K562 (cell line): ENCODE measurements around the gene DNAL4. TPM values are rescaled to one million over a fixed set of nuclear protein-coding genes. Genes with fewer than 3 reads are reported as not detected.

Source experiments
- ATAC-seq: fragments of 200-7000 bp; cut with Tn5 transposase; 3 replicates; pipeline ENCODE4 v1.9.1; 2020; ENCODE audit warnings: moderate library complexity
- BruUV-seq: library from RNA; stranded (reverse); fragments of 400-500 nt; replicated peaks from 2 replicates; lab custom pipeline; 2021; lab: Mats Ljungman, UMichigan
- CTCF ChIA-PET: fragments of 300-600 bp; formaldehyde crosslinking; extraction: SDS; loops from one replicate; lab custom pipeline; 2021; ENCODE audit warnings: low intra/inter-chr PET ratio; lab: Yijun Ruan, JAX
- POLR2A ChIA-PET: fragments of 300-600, 350-650 bp; sonication (Branson Sonifier 250); formaldehyde crosslinking; extraction: SDS; loops from one replicate; lab custom pipeline; 2021; ENCODE audit warnings: antibody characterized with exemption, inconsistent platforms; lab: Yijun Ruan, JAX
- DNase-seq, 4 experiments: peaks; one replicate each; pipeline versions ENCODE4 v3.0.0 to v3.0.0-alpha.2; 2011 to 2018; ENCODE audit warnings: low spot score in 3 of 4, mixed read lengths in 3 of 4; ENCODE audit errors: extremely low read depth in 1 of 4
- FAIRE-seq: peaks from 2 replicates; lab custom pipeline; 2011; peaks lifted over from hg19 to GRCh38; lab: Jason Lieb, UNC
- H2AFZ ChIP-seq: 2 replicates; pipeline ENCODE4 v1.6.0; 2011; ENCODE audit warnings: low read depth, low read length, control low read depth, inconsistent platforms
- H3K27ac ChIP-seq: fragments of 200-600 bp; 3 replicates; pipeline ENCODE4 v1.8.0; 2011; ENCODE audit warnings: low read depth, mild to moderate bottlenecking, control low read depth, inconsistent platforms, low read length, moderate library complexity, mixed read lengths; ENCODE audit errors: extremely low read depth
- H3K27me3 ChIP-seq, 2 experiments: fragments of 300-600 bp in 1 of 2; 2 replicates in 1 of 2; 3 replicates in 1 of 2; pipeline versions ENCODE4 v1.6.0 to v1.8.0; 2011; ENCODE audit warnings: inconsistent platforms in 2 of 2, low read length in 2 of 2, mild to moderate bottlenecking in 1 of 2, mixed read lengths in 1 of 2, moderate library complexity in 1 of 2; ENCODE audit not compliant: control insufficient read depth in 2 of 2, insufficient read depth in 2 of 2
- H3K36me3 ChIP-seq: fragments of 300-600 bp; 3 replicates; pipeline ENCODE4 v1.8.0; 2011; ENCODE audit warnings: mild to moderate bottlenecking, low read length, inconsistent platforms; ENCODE audit not compliant: control insufficient read depth, insufficient read depth
- H3K4me1 ChIP-seq, 2 experiments: fragments of 200-600 bp in 1 of 2; replicated peaks in 1 of 2; 2 replicates in 1 of 2; 3 replicates in 1 of 2; pipeline versions ENCODE4 v1.5.1 to v1.8.0; 2011; ENCODE audit warnings: inconsistent platforms in 2 of 2, low read length in 2 of 2, mild to moderate bottlenecking in 1 of 2, mixed read lengths in 1 of 2, moderate library complexity in 1 of 2; ENCODE audit not compliant: control insufficient read depth in 2 of 2, insufficient read depth in 2 of 2
- H3K4me2 ChIP-seq: 2 replicates; pipeline ENCODE4 v1.6.1; 2011; ENCODE audit warnings: low read length, control low read depth, inconsistent platforms, mixed read lengths; ENCODE audit not compliant: insufficient read depth
- H3K4me3 ChIP-seq: fragments of 200-600 bp; sonication (generic), shearing (Covaris generic); 2 replicates; pipeline ENCODE4 v1.5.1; 2016; ENCODE audit warnings: control low read depth, inconsistent platforms
- H3K79me2 ChIP-seq: fragments of 200-600 bp; 3 replicates; pipeline ENCODE4 v1.8.0; 2011; ENCODE audit warnings: low read length, inconsistent platforms; ENCODE audit not compliant: control insufficient read depth, insufficient read depth
- H3K9ac ChIP-seq, 2 experiments: 2 replicates each; pipeline versions ENCODE4 v1.6.0 to v1.6.1; 2011; ENCODE audit warnings: low read depth in 2 of 2, low read length in 2 of 2, control low read depth in 1 of 2, inconsistent platforms in 1 of 2, mild to moderate bottlenecking in 1 of 2, mixed read lengths in 1 of 2; ENCODE audit not compliant: insufficient read depth in 1 of 2
- H3K9me1 ChIP-seq: one replicate; pipeline ENCODE4 v1.6.0; 2011; ENCODE audit warnings: inconsistent platforms, mild to moderate bottlenecking, low read length, moderate library complexity; ENCODE audit not compliant: control insufficient read depth, insufficient read depth
- H3K9me3 ChIP-seq: replicated peaks from 2 replicates; pipeline ENCODE4 v1.5.1; 2011; ENCODE audit warnings: low read depth, low read length, inconsistent platforms; ENCODE audit not compliant: control insufficient read depth, insufficient read depth
- H4K20me1 ChIP-seq: replicated peaks from 2 replicates; pipeline ENCODE4 v1.6.1; 2011; ENCODE audit warnings: low read length, inconsistent platforms, mixed read lengths; ENCODE audit not compliant: control insufficient read depth, insufficient read depth
- BDP1 ChIP-seq: IDR thresholded peaks from 3 replicates; pipeline ENCODE4 v1.6.1; 2011; ENCODE audit not compliant: insufficient read length, insufficient read depth
- CREB3 ChIP-seq: fragments of 450-650 bp; conservative IDR thresholded peaks from 2 replicates; pipeline ENCODE4 v1.6.1; 2016; ENCODE audit warnings: missing genetic modification characterization, low read depth, mild to moderate bottlenecking, missing compliant biosample characterization, moderate library complexity
- MCM2 ChIP-seq: fragments of 450-650 bp; IDR thresholded peaks from 2 replicates; pipeline ENCODE4 v1.6.1; 2017; ENCODE audit warnings: low read depth, mild to moderate bottlenecking
- SETDB1 ChIP-seq: IDR thresholded peaks from one replicate; pipeline ENCODE4 v1.6.1; 2012; ENCODE audit warnings: low read length, control low read depth, inconsistent platforms
- SIRT6 ChIP-seq: IDR thresholded peaks from one replicate; pipeline ENCODE4 v1.6.1; 2012; ENCODE audit warnings: low read depth, mild to moderate bottlenecking, control low read depth, inconsistent platforms, low read length, moderate library complexity
- SMAD4 ChIP-seq: fragments of 250-450 bp; sonication (Bioruptor Pico); conservative IDR thresholded peaks from 2 replicates; pipeline ENCODE4 v1.8.0; 2021; ENCODE audit warnings: inconsistent platforms, mild to moderate bottlenecking, moderate library complexity
- SP1 ChIP-seq: sonication (generic); formaldehyde crosslinking; IDR thresholded peaks from 2 replicates; pipeline ENCODE4 v1.8.1; 2022; ENCODE audit warnings: mild to moderate bottlenecking, missing genetic modification reagents
- TAF7 ChIP-seq: fragments of 450-650 bp; IDR thresholded peaks from 2 replicates; pipeline ENCODE4 v1.6.1; 2016; ENCODE audit warnings: missing genetic modification characterization, missing compliant biosample characterization
- ZNF695 ChIP-seq: fragments of 450-650 bp; formaldehyde crosslinking; IDR thresholded peaks from 2 replicates; pipeline ENCODE4 v1.4.0; 2020; ENCODE audit warnings: mild to moderate bottlenecking, moderate library complexity
- WGBS: fragments of 100-300 bp; shearing (Covaris generic); methylation state at CpG from one replicate; pipeline ENCODE4 v1.1.6; 2016; ENCODE audit warnings: low coverage, mixed read lengths; ENCODE audit not compliant: insufficient coverage; ENCODE audit errors: missing lambda C conversion rate; 5-methylcytosine and 5-hydroxymethylcytosine counted together
- in situ Hi-C: fragments of 300-500 bp; cut with MboI; formaldehyde crosslinking; loops from 4 replicates; pipeline ENCODE4 v1.15.0; 2018; ENCODE audit warnings: inconsistent platforms, mixed read lengths
- intact Hi-C: fragments of 100-400 bp; cut with micrococcal nuclease; formaldehyde crosslinking; loops from 2 replicates; pipeline ENCODE4 v1.14.2; 2022
- polyA plus RNA-seq, 8 experiments: library from polyadenylated mRNA; depleted of rRNA in 4 of 8; stranded (reverse) in 5 of 8; unstranded in 3 of 8; fragments of >200 nt; fragmentation: Nextera tagmentation in 2 of 8; fragmentation: Illumina TruSeq in 1 of 8; extraction: Ambion mirVana in 2 of 8; extraction: Trizol in 1 of 8; gene quantifications; 2 replicates each; pipeline versions ENCODE4 v1.2.1 to v1.2.3, GENCODE V29; 2011 to 2014; ENCODE audit warnings: inconsistent platforms in 1 of 8, missing spikeins in 1 of 8
- total RNA-seq, 7 experiments: library from RNA; depleted of rRNA in 6 of 7; stranded (reverse); fragments of >200 nt in 6 of 7; fragmentation: Illumina TruSeq in 2 of 7; extraction: Trizol in 2 of 7; gene quantifications; 2 replicates each; pipeline versions ENCODE4 v1.2.1 to v1.2.3, GENCODE V29; 2011 to 2021; ENCODE audit warnings: low replicate concordance in 1 of 7
- TF ChIP-seq, protein P1 (sequence below): sonication (generic); IDR thresholded peaks from 2 replicates; pipeline ENCODE4 v1.6.1; 2016
- TF ChIP-seq, protein P2 (sequence below), 2 experiments: IDR thresholded peaks in 1 of 2; conservative IDR thresholded peaks in 1 of 2; 2 replicates each; pipeline ENCODE4 v1.6.1; 2016; ENCODE audit warnings: low read depth in 2 of 2, mild to moderate bottlenecking in 1 of 2, missing compliant biosample characterization in 1 of 2, missing genetic modification characterization in 1 of 2, moderate library complexity in 1 of 2
- TF ChIP-seq, protein P3 (sequence below): fragments of 450-650 bp; IDR thresholded peaks from one replicate; pipeline ENCODE4 v1.6.1; 2018; ENCODE audit warnings: mild to moderate bottlenecking, moderate library complexity; ENCODE audit not compliant: partially characterized antibody
- TF ChIP-seq, protein P4 (sequence below): sonication (generic); formaldehyde crosslinking; IDR thresholded peaks from 2 replicates; pipeline ENCODE4 v1.8.0; 2022; ENCODE audit warnings: mild to moderate bottlenecking, missing genetic modification reagents, borderline replicate concordance

DNAL4 gene
- total and polyA plus RNA-seq, 9 of the 15 experiments (the other 6 are each of a cell fraction or from before 2014, with no cell fraction given), result 0.20 to 9.4 (median 5.2) TPM

- no peak overlapping the region for H3K4me2 ChIP-seq
- ChIA-PET CTCF (no interaction called here), POLR2A (interaction anchor here (1.3 kb wide), 1 partner anchor 11 kb away, joined by 6 read pairs; no protein-coding TSS in a partner anchor)
- no peaks in the 10 kb centered on the region for H3K79me2 ChIP-seq
- FAIRE-seq (no peak), ATAC-seq (no peak), DNase-seq (no peak)
- H2AFZ ChIP-seq, result no peak overlapping the region
- no peak overlapping the region for H3K4me3 ChIP-seq
- in situ Hi-C loops (no loop called here), intact Hi-C loops (no loop called here)
- no peaks in the 10 kb centered on the region for H3K9me3 ChIP-seq
- H3K4me1 ChIP-seq, result no peaks in the 10 kb centered on the region; a peak in 2 of 5 replicates
- H4K20me1 ChIP-seq, result 0 out of 2 replicates have a peak, but pooled peaks cover 6% of the 10 kb centered on the region
- 22% methylated on average over 5 of the region's 5 CpGs for WGBS
- no peaks in the 10 kb centered on the region for H3K36me3 ChIP-seq
- no peaks in the 10 kb centered on the region for H3K27me3 ChIP-seq
- no peak overlapping the region for H3K9ac ChIP-seq
- H3K9me1 ChIP-seq, result no peaks in the 10 kb centered on the region
- BruUV-seq, result no TSS peak
- H3K27ac ChIP-seq, result no peak overlapping the region
- TF ChIP-seq, protein P1, sequence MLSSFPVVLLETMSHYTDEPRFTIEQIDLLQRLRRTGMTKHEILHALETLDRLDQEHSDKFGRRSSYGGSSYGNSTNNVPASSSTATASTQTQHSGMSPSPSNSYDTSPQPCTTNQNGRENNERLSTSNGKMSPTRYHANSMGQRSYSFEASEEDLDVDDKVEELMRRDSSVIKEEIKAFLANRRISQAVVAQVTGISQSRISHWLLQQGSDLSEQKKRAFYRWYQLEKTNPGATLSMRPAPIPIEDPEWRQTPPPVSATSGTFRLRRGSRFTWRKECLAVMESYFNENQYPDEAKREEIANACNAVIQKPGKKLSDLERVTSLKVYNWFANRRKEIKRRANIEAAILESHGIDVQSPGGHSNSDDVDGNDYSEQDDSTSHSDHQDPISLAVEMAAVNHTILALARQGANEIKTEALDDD, result no peak
- TF ChIP-seq TAF7 (tag) (no peak), SIRT6 (no peak), BDP1 (no peak), SETDB1 (no peak), SMAD4 (CRISPR knock-in tag) (no peak), SP1 (CRISPR knock-in tag) (no peak), MCM2 (no peak), CREB3 (tag) (no peak), ZNF695 (CRISPR knock-in tag) (no peak)
- TF ChIP-seq, protein P2, sequence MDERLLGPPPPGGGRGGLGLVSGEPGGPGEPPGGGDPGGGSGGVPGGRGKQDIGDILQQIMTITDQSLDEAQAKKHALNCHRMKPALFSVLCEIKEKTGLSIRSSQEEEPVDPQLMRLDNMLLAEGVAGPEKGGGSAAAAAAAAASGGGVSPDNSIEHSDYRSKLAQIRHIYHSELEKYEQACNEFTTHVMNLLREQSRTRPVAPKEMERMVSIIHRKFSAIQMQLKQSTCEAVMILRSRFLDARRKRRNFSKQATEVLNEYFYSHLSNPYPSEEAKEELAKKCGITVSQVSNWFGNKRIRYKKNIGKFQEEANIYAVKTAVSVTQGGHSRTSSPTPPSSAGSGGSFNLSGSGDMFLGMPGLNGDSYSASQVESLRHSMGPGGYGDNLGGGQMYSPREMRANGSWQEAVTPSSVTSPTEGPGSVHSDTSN (CRISPR knock-in tag; IDR thresholded peaks at IDR 0.05; ENCODE audit: low read depth), result no peak
- TF ChIP-seq, protein P2 (tag; conservative IDR thresholded peaks at IDR 0.05; ENCODE audit: low read depth), result no peak
- TF ChIP-seq, protein P3, sequence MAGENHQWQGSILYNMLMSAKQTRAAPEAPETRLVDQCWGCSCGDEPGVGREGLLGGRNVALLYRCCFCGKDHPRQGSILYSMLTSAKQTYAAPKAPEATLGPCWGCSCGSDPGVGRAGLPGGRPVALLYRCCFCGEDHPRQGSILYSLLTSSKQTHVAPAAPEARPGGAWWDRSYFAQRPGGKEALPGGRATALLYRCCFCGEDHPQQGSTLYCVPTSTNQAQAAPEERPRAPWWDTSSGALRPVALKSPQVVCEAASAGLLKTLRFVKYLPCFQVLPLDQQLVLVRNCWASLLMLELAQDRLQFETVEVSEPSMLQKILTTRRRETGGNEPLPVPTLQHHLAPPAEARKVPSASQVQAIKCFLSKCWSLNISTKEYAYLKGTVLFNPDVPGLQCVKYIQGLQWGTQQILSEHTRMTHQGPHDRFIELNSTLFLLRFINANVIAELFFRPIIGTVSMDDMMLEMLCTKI, result no peak
- TF ChIP-seq, protein P4, sequence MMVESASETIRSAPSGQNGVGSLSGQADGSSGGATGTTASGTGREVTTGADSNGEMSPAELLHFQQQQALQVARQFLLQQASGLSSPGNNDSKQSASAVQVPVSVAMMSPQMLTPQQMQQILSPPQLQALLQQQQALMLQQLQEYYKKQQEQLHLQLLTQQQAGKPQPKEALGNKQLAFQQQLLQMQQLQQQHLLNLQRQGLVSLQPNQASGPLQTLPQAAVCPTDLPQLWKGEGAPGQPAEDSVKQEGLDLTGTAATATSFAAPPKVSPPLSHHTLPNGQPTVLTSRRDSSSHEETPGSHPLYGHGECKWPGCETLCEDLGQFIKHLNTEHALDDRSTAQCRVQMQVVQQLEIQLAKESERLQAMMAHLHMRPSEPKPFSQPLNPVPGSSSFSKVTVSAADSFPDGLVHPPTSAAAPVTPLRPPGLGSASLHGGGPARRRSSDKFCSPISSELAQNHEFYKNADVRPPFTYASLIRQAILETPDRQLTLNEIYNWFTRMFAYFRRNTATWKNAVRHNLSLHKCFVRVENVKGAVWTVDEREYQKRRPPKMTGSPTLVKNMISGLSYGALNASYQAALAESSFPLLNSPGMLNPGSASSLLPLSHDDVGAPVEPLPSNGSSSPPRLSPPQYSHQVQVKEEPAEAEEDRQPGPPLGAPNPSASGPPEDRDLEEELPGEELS, result no peak
Observed at GRCh38 chr22:38826801-38827200, 32.9 kb upstream of the DNAL4 start.
